Suppressor macrophage treated with lipopolysaccharide for 4 hours (primary cell): Measurements from ENCODE around the gene DOP1B.
"Not testable (repeated sequence)": the region's sequence is repeated elsewhere in the genome, so short reads cannot be mapped to it uniquely, and the experiment has no call there.

Source experiments
- DNase-seq: peaks from one replicate; pipeline ENCODE4 v3.0.0-alpha.2; 2020

Gene DOP1B

DNA sequence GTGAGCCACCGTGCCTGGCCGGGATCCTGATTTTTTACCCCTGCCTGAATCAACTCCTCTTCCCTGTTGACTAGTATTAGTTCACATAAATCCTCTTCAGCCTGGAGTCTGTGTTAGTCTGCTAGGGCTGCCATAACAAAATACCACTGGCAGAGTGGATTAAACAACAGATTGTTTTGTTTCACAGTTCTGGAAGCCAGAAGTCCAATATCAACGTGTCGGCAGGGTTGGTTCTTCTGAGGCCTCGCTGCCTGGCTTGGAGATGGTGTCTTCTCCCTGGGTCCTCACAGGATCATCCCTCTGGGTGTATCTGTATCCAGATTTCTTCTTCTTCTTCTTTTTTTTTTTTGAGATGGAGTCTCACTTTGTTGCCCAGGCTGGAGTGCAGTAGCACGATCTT is 18.2 kb downstream of the DOP1B start:
- no peak for DNase-seq

- DNase-seq: no peak
These were observed 19.3 kb downstream of the DOP1B start for GRCh38 chr21:36175771-36176565.

DNA sequence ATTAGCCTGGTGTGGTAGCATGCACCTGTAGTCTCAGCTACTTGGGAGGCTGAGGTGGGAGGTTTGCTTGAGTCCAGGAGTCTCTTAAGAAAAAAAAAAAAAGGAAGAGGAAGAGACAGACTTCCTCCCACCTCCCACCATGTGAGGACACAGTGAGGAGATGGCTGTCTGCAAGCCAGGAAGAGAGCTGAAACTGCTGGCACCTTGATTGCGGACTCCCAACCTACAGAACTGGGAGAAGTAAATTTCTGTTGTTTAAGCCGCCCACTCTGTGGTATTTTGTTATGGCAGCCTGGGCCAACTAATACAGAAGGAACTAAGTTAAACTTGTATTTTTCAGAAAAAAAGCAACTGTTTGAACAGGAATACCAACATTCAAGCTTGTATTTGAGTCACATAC is 21.7 kb downstream of the DOP1B start:
- no peak for DNase-seq

- DNase-seq: no peak
These were observed 22.5 kb downstream of the DOP1B start for GRCh38 chr21:36179145-36179544.

GRCh38 chr21:36180963-36181362 is 24.3 kb downstream of the DOP1B start:
- no peak for DNase-seq

- DNase-seq: no peak
These were observed 26.6 kb downstream of the DOP1B start for GRCh38 chr21:36183144-36183795.

DNA sequence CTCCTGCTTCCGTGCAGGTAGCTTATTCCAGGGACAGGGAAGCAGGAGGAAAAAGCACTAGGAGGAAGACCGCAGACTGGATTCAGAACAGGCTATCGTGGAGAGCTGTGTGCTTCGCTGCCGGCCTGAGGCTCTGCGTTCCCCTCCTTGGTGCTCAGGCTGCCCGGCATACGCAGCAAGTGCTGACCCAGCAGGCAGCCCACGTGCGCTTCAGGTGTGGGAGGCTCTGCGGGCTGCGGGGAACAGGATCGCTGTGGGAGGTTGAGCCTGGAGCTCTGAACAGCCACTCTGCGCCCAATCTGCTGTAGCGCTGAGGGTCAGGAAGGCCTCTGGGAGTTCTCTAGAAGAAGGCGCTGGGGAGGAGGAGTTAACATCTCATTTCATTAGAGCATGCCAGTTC is 27.9 kb downstream of the DOP1B start:
- DNase-seq: no peak

- no peak for DNase-seq
These were observed 28.9 kb downstream of the DOP1B start for GRCh38 chr21:36185523-36185922.

- peak; percentile 51 for DNase-seq
These were observed 29.5 kb downstream of the DOP1B start for GRCh38 chr21:36186081-36186480.

DNA sequence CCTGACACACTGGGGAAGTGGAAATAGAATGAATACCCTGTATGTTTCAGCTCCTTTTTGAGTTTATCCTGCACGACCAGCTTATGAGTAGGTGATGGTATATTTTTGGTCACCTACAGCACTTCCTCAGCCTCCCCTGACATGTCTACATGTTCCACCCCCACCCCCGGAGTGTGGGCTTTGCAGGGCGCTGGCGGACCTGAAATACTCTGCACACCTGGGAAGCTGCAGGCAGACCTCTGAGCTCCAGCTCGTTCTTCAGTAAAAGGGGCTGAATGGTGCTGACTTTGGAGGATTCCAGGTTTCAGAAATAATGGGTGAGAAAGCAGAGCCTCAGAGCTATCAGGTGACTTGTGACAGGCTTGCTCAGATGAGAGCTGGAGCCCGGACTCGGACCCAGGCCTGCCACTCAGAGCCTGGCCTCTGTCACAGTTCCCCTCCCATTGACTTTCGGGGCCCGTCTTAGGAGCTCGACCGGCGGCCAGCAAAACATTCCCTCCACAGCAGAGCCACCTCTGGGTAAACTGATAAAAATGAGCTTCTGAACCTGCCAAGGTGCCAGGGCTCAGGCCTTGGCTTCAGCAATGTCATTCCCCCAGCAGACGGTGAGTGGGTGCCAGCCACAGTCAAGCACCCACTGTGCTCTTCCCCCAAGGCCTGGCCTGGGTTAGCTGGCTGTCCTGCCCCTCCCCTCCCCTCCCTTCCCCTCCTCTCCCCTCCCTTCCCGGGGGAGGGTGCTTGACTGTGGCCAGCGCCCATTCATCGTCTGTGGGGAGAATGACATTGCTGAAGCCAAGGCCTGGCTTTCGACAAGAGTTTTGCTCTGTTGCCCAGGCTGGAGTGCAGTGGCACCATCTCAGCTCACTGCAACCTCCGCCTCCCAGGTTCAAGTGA is 30.1 kb downstream of the DOP1B start:
- no peak for DNase-seq

DNA sequence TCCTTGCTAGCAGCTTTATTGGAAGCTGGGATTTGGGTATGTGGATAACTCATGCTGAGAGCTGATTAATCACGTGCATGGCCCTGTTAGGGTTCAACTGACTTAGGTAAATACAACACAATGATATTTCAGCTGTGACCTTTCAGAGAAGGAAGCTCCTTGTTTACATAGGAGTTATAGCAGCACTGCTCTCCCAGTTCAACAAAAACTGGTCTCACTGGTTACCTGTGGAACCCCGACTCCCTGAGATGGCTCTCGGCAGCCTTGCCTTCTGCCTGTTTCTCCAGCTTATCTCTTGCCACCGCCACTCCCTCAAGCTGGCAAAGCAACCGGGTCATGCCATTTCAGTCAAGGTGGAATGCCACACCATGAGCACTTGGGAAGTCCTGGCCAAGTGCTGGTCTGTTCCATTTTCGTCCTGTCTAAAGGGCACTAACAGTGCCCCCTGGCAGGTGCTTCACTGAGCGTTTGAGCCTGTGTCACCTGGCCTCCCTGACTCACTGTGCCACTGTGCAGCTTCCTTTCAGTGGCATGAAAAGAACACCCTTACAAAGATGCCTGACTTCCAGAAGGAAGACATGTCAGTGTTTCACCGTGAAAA is 31.6 kb downstream of the DOP1B start:
- no peak for DNase-seq

DNA sequence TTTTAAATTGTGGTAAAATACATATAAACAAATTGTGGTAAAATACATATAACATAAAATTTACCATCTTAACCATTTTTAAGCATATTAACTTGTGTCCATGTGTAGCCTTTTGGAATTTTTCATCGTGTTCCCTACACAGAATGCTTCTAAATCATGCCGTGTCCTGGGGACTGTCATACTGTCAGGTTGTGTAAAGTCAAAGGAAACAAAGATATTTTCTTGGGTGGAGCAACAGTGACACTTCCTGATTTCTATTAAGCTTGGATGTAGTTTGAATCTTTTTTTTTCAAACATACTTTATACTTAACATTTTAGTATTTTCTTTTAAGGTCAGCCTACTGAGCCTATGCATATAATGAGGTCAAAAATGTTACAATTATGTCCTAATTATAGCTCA is 32.3 kb downstream of the DOP1B start:
- peak; percentile 36 for DNase-seq

DNA sequence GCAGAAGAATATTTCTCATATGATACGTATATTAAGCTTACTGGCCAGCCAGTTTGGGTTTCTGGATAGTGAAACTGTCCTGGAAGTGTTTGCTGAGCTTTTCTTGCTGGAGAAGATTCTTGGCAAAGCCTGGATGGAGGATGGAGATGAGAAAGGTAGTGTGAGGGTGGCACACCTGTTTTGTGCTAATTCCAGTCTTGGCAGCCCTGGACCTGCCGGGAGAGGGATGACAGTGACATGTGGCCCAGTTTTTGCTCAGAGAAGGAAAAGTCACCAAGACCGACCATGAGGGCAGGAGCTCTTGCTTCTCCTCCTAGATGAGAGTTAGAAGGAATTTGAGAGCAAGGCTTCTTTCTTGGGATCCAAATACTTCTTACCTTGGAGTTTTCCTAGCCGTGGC is 34.1 kb downstream of the DOP1B start:
- no peak for DNase-seq

DNA sequence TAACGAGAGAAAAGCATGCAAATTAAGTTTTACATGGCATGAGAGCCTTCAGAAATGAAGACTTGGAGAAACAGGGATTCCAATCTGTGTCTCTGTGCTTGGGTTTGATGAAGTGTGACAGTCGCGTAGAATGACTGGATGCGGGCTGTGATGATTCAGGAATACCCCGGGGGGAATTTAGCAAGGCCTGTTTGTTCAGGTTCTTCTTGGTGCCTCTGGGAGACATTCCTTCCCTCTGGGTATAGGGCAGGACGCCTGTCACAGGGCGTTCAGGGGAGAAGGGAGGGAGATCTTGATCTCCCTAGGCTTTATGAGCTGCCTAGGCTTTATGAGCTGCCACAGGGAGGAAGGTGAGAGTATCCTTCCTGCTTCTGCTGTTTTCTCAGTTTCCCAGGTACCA is 36.6 kb downstream of the DOP1B start:
- no peak for DNase-seq

DNA sequence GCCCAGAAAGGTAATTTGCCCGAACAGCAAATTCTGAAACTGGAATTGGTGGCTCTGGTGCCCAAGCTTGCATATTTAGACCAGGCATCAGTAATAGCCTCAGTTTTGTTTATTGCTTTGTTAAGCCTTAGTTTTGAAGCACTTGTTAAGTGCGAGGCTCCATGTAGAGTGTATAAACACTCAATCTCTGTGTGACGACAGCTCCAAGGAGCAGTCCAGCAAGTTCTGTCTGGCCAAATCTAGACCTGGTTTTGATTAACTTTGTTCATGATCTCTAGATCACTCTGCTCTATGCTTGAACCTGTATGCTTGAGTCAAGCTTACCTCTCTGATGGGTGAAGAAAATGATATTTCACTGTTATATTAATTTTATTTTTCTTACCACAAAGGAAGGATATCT is 37.4 kb downstream of the DOP1B start:
- no peak for DNase-seq

GRCh38 chr21:36195613-36196012 is 39.0 kb downstream of the DOP1B start:
- DNase-seq: no peak

DNA sequence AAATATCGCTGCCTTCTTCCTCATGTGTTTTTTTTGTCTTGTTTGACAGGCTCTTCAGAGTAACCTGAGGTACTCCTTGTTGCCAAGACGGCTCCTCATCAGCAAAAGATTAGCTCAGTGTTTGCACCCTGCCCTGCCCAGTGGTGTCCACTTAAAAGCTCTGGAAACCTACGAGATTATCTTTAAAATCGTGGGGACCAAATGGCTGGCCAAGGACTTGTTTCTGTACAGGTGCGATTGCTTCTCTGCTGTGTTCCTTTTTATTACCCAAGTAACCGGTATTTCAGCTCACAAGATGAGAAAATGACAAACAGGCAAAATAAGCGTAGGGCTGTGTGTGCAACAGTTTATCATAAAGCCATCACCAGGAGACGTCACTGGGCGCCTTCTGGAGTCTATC is 42.4 kb downstream of the DOP1B start:
- DNase-seq: no peak

- DNase-seq: not testable (repeated sequence)
These were observed 43.0 kb downstream of the DOP1B start for GRCh38 chr21:36199575-36199974.

DNA sequence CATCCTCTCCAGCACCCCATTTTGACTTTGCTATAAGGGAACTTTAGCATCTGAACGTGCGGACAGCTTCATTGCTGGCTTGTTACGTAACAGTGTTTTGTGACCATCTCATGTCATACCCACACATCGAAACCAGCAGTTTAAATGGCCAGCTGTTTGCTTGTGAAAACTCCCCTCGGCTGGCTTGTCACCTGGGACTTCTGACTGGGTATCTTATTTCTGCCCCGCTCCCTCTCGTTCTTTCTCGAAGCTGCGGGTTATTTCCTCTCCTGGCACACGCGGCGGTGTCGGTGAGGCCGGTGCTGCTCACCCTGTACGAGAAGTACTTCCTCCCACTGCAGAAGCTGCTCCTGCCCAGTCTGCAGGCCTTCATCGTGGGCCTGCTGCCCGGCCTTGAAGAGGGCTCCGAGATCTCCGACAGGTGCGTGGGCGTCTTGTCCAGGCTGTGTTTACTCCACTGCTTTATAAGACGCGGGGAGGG is 43.5 kb downstream of the DOP1B start:
- peak; percentile 62 for DNase-seq

GRCh38 chr21:36202726-36203602 is 46.3 kb downstream of the DOP1B start:
- peak; percentile 41 for DNase-seq

GRCh38 chr21:36203603-36203889 is 46.9 kb downstream of the DOP1B start:
- DNase-seq: peak; percentile 57

GRCh38 chr21:36204980-36205379 is 48.4 kb downstream of the DOP1B start:
- DNase-seq: no peak
